ENCODE measurements around the gene PRDM16. TPM values are rescaled to one million over a fixed set of nuclear protein-coding genes. Genes with fewer than 3 reads are reported as not detected.

PRDM16 gene
- polyA plus RNA-seq, 2 of the 4 experiments (the other 2 are of a cell fraction), result 0.03 to 0.35 TPM

- FAIRE-seq, result no peak
- Histone ChIP-seq H3K4me3 (no peak overlapping the region), H3K9me3 (no peaks in the 10 kb centered on the region), H3K4me1 (no peaks in the 10 kb centered on the region), H3K4me2 (no peak overlapping the region), H3K27ac (no peak overlapping the region)
- POLR2A ChIA-PET, result no interaction called here
- ATAC-seq, result no peak
- WGBS (ENCODE audit: missing lambda C conversion rate), result 28% methylated on average over 9 of the region's 17 CpGs
- no peak for DNase-seq (ENCODE audit: low read depth in 1 of 2, low spot score in 1 of 2)
- no peak for TF ChIP-seq POLR2A (IDR thresholded peaks at IDR 0.05; ENCODE audit: low read length)
- CTCF ChIA-PET, result no interaction called here
Observed at GRCh38 chr1:3142236-3142635, 73.2 kb downstream of the PRDM16 start.

DNA sequence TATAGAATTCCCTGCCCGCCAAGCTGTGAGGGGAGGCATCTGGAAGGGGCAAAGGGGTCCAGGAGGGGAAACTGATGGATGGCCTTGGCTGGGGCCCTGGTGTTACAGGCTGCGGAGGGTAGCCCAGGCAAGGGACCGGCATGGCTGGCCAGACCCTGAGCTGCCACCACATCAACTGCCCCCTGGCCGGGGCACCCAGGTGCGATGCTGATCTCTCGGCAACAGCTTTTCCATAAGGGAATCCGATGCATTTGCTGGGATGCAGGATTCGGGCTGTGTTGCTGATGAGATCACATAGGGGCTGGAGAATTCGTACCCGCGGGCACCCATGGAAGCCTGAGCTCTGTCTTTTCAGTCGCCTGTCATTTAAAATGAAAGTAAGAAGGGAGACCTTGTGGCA lies 73.7 kb downstream of the PRDM16 start:
- no peak for FAIRE-seq
- Histone ChIP-seq H3K4me3 (no peak overlapping the region), H3K27ac (no peak overlapping the region), H3K4me2 (no peak overlapping the region), H3K9me3 (no peaks in the 10 kb centered on the region), H3K4me1 (no peaks in the 10 kb centered on the region)
- no peak for TF ChIP-seq ESRRA (IDR thresholded peaks at IDR 0.05; ENCODE audit: borderline replicate concordance, low read length)
- no peak for TF ChIP-seq HES2 (IDR thresholded peaks at IDR 0.05)
- TF ChIP-seq SMC3 (IDR thresholded peaks at IDR 0.05), result no peak
- ChIA-PET CTCF (interaction anchor here (0.6 kb wide), 1 partner anchor 12 kb away, joined by 3 read pairs; no protein-coding TSS in a partner anchor), POLR2A (no interaction called here)
- WGBS (ENCODE audit: missing lambda C conversion rate), result 41% methylated on average over 12 of the region's 12 CpGs
- no peak for ATAC-seq
- no peak for DNase-seq (ENCODE audit: low read depth in 1 of 2, low spot score in 1 of 2)

GRCh38 chr1:3145532-3146325 lies 76.7 kb downstream of the PRDM16 start:
- ChIA-PET CTCF (no interaction called here), POLR2A (no interaction called here)
- Histone ChIP-seq H3K4me3 (no peak overlapping the region), H3K9me3 (no peaks in the 10 kb centered on the region), H3K4me2 (no peak overlapping the region), H3K27ac (no peak overlapping the region), H3K4me1 (no peaks in the 10 kb centered on the region)
- no peak for FAIRE-seq
- no peak for TF ChIP-seq CEBPB (IDR thresholded peaks at IDR 0.05)
- no peak for TF ChIP-seq MAX (IDR thresholded peaks at IDR 0.05)
- no peak for TF ChIP-seq RARB (CRISPR knock-in tag; IDR thresholded peaks at IDR 0.05)
- TF ChIP-seq CBX2 (IDR thresholded peaks at IDR 0.05; ENCODE audit: borderline replicate concordance, low read depth), result no peak
- TF ChIP-seq RFX5 (IDR thresholded peaks at IDR 0.05), result no peak
- no peak for TF ChIP-seq EP300 (IDR thresholded peaks at IDR 0.05)
- no peak for TF ChIP-seq ELK1 (IDR thresholded peaks at IDR 0.05; ENCODE audit: low read depth, low read length)
- TF ChIP-seq, protein P1, sequence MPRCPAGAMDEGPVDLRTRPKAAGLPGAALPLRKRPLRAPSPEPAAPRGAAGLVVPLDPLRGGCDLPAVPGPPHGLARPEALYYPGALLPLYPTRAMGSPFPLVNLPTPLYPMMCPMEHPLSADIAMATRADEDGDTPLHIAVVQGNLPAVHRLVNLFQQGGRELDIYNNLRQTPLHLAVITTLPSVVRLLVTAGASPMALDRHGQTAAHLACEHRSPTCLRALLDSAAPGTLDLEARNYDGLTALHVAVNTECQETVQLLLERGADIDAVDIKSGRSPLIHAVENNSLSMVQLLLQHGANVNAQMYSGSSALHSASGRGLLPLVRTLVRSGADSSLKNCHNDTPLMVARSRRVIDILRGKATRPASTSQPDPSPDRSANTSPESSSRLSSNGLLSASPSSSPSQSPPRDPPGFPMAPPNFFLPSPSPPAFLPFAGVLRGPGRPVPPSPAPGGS (IDR thresholded peaks at IDR 0.05), result no peak
- no peak for TF ChIP-seq JUN (IDR thresholded peaks at IDR 0.05)
- TF ChIP-seq POLR2AphosphoS2 (conservative IDR thresholded peaks at IDR 0.05; ENCODE audit: low read length), result no peak
- TF ChIP-seq NPAS2 (CRISPR knock-in tag; IDR thresholded peaks at IDR 0.05; ENCODE audit: borderline replicate concordance), result no peak
- no peak for TF ChIP-seq FOXS1 (CRISPR knock-in tag; IDR thresholded peaks at IDR 0.05)
- TF ChIP-seq, protein P2, sequence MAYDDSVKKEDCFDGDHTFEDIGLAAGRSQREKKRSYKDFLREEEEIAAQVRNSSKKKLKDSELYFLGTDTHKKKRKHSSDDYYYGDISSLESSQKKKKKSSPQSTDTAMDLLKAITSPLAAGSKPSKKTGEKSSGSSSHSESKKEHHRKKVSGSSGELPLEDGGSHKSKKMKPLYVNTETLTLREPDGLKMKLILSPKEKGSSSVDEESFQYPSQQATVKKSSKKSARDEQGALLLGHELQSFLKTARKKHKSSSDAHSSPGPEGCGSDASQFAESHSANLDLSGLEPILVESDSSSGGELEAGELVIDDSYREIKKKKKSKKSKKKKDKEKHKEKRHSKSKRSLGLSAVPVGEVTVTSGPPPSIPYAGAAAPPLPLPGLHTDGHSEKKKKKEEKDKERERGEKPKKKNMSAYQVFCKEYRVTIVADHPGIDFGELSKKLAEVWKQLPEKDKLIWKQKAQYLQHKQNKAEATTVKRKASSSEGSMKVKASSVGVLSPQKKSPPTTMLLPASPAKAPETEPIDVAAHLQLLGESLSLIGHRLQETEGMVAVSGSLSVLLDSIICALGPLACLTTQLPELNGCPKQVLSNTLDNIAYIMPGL (CRISPR knock-in tag; IDR thresholded peaks at IDR 0.05; ENCODE audit: borderline replicate concordance), result no peak
- no peak for TF ChIP-seq ZNF302 (CRISPR knock-in tag; IDR thresholded peaks at IDR 0.05)
- DNase-seq (ENCODE audit: low read depth in 1 of 2, low spot score in 1 of 2), result no peak
- 40% methylated on average over 21 of the region's 39 CpGs for WGBS (ENCODE audit: missing lambda C conversion rate)
- ATAC-seq, result no peak

Measured in A549 (cell line).